GM12891 (cell line): ENCODE data around the gene SRCAP.

Experiments
- PAX5 ChIP-seq: IDR thresholded peaks from 2 replicates; pipeline ENCODE4 v1.6.1; 2011; ENCODE audit warnings: low read length, moderate library complexity, mild to moderate bottlenecking; ENCODE audit not compliant: insufficient read depth, severe bottlenecking
- POLR2A ChIP-seq: IDR thresholded peaks from 2 replicates; pipeline ENCODE4 v1.6.1; 2011; ENCODE audit warnings: low read depth, low read length, control low read depth
- POLR2AphosphoS5 ChIP-seq: IDR thresholded peaks from 2 replicates; pipeline ENCODE4 v1.6.1; 2011; ENCODE audit warnings: low read depth, low read length, control low read depth
- POU2F2 ChIP-seq: IDR thresholded peaks from 2 replicates; pipeline ENCODE4 v1.6.1; 2011; ENCODE audit warnings: low read depth, mild to moderate bottlenecking, control low read depth, low read length, moderate library complexity
- SPI1 ChIP-seq: IDR thresholded peaks from 2 replicates; pipeline ENCODE4 v1.6.1; 2011; ENCODE audit warnings: low read depth, low read length, control low read depth
- TAF1 ChIP-seq: IDR thresholded peaks from 2 replicates; pipeline ENCODE4 v1.6.1; 2011; ENCODE audit warnings: low read depth, low read length, control low read depth

GRCh38 chr16:30747331-30747730 lies 48.4 kb downstream of the SRCAP start:
- no peak for TF ChIP-seq POLR2A
- TF ChIP-seq POLR2AphosphoS5, result no peak
- no peak for TF ChIP-seq POU2F2
- TF ChIP-seq SPI1, result no peak
- TF ChIP-seq TAF1, result no peak
- TF ChIP-seq PAX5, result no peak
